Neural cell (in vitro differentiated cells): ENCODE data around the gene NR2C2.

Experiments used
- EP300 ChIP-seq: fragments of 450-650 bp; conservative IDR thresholded peaks from 2 replicates; pipeline ENCODE4 v1.6.1; 2014; ENCODE audit warnings: antibody characterized with exemption, mild to moderate bottlenecking, moderate library complexity; ENCODE audit not compliant: poor library complexity, severe bottlenecking
- EZH2 ChIP-seq: fragments of 200-600, 300-800 bp; shearing (Covaris generic), sonication (generic); IDR thresholded peaks from 2 replicates; pipeline ENCODE4 v1.6.1; 2014; ENCODE audit warnings: antibody characterized with exemption, low read length, borderline replicate concordance, mild to moderate bottlenecking; ENCODE audit not compliant: insufficient read depth, poor library complexity, severe bottlenecking
- MXI1 ChIP-seq: fragments of 450-650 bp; conservative IDR thresholded peaks from 2 replicates; pipeline ENCODE4 v1.6.1; 2014; ENCODE audit warnings: antibody characterized with exemption, mild to moderate bottlenecking; ENCODE audit not compliant: poor library complexity, severe bottlenecking
- POLR2AphosphoS5 ChIP-seq: IDR thresholded peaks from 2 replicates; pipeline ENCODE4 v1.6.1; 2012
- RAD21 ChIP-seq: fragments of 450-650 bp; conservative IDR thresholded peaks from 2 replicates; pipeline ENCODE4 v1.6.1; 2014; ENCODE audit warnings: antibody characterized with exemption, mild to moderate bottlenecking, moderate library complexity
- TAF1 ChIP-seq: IDR thresholded peaks from 2 replicates; pipeline ENCODE4 v1.6.1; 2012; ENCODE audit warnings: low read depth
- TF ChIP-seq, protein P1 (sequence below): fragments of 450-650 bp; IDR thresholded peaks from 2 replicates; pipeline ENCODE4 v1.5.1; 2014; ENCODE audit warnings: antibody characterized with exemption, mild to moderate bottlenecking, moderate library complexity; ENCODE audit not compliant: poor library complexity, severe bottlenecking

DNA sequence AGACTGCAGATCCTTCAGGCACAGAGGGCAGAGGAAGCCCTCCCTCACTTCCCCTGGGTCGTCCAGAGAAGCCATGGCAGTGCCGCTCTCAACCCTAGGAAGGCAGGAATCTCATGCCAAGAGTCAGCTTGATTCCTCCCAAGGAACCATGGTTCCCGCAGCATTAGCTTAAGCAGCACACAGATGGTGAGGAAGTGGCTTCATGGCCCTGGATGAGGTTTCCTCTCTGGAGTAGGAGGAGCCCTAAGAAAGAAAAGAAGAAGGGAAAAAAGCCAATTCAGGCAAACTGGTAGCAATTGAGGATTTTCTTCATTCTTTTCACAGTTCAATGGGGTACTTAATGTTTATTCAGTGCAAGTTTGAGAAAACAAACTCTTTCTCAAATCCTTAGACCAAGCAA lies 148.7 kb downstream of the NR2C2 start:
- TF ChIP-seq, protein P1, sequence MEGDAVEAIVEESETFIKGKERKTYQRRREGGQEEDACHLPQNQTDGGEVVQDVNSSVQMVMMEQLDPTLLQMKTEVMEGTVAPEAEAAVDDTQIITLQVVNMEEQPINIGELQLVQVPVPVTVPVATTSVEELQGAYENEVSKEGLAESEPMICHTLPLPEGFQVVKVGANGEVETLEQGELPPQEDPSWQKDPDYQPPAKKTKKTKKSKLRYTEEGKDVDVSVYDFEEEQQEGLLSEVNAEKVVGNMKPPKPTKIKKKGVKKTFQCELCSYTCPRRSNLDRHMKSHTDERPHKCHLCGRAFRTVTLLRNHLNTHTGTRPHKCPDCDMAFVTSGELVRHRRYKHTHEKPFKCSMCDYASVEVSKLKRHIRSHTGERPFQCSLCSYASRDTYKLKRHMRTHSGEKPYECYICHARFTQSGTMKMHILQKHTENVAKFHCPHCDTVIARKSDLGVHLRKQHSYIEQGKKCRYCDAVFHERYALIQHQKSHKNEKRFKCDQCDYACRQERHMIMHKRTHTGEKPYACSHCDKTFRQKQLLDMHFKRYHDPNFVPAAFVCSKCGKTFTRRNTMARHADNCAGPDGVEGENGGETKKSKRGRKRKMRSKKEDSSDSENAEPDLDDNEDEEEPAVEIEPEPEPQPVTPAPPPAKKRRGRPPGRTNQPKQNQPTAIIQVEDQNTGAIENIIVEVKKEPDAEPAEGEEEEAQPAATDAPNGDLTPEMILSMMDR, result no peak
- TF ChIP-seq TAF1 (no peak), POLR2AphosphoS5 (no peak), EZH2 (no peak), MXI1 (no peak), RAD21 (no peak), EP300 (no peak)
